HG02973 (cell line): ENCODE measurements around the gene MIEF1.
A peak's percentile ranks its signal among the peaks of the same experiment; 100 is the strongest.
"Not testable (repeated sequence)": the region's sequence is repeated elsewhere in the genome, so short reads cannot be mapped to it uniquely, and the experiment has no call there.

Source experiments
- ATAC-seq: cut with Tn5 transposase; IDR thresholded peaks from one replicate; pipeline ENCODE4 v1.9.1; 2021; ENCODE audit warnings: moderate library complexity; ENCODE audit not compliant: unreplicated experiment

Gene MIEF1

GRCh38 chr22:39511226-39511625 lies 9.1 kb downstream of the MIEF1 start:
- no peak for ATAC-seq

GRCh38 chr22:39512026-39512425 lies 9.9 kb downstream of the MIEF1 start:
- no peak for ATAC-seq

- ATAC-seq: no peak
These were observed 11.7 kb downstream of the MIEF1 start for GRCh38 chr22:39513791-39514190.

DNA sequence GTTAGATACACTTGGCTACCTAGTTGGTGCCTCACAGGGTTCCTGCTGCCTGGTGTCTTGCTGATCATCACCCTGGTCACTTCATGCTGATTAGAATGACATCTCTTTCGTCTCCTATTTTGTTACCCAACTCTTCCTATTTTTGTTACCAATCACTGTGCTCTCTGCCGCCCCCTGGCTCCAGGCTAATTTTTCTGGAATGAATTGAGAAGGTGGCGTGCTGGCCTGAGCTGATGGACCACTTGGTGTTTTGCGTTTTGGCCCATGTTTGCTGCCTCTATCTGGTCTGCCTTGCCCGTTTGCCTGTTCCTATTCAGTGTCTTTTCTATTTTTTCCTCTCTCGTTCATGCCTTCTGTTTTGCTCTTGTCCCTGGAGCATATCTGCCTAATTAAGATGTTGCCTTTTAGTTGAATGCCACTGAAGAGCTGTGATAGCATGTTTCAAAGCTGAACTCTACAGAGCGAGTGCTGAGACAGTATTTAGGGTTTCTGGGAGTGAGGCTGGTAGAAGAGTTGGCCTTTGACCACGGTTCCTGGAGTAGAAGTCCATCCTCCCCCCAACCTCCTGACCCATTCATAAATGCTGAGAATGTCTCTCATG lies 12.4 kb downstream of the MIEF1 start:
- no peak for ATAC-seq

- ATAC-seq: no peak
These were observed 13.4 kb downstream of the MIEF1 start for GRCh38 chr22:39515266-39516050.

DNA sequence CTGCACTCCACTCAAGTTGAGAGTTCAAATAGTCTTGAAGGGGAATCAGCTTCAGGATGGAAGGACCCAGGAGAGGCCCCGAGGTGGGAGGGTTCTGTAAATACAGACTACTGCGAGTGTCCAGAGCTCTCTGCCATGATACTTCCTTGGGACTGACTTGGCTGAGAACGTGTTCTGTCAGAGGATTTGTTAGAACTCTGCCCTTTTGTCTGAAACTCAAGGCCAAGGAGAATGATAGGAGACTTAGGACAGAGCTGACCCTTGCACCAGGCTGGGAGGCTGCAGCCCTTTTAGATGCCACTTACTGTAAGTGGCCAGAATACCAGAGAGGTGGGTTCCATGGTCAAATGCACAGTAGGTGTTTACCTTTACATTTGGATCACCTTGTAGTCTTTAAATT lies 15.4 kb downstream of the MIEF1 start:
- ATAC-seq: no peak

GRCh38 chr22:39518144-39518786 lies 16.2 kb downstream of the MIEF1 start:
- ATAC-seq: no peak

DNA sequence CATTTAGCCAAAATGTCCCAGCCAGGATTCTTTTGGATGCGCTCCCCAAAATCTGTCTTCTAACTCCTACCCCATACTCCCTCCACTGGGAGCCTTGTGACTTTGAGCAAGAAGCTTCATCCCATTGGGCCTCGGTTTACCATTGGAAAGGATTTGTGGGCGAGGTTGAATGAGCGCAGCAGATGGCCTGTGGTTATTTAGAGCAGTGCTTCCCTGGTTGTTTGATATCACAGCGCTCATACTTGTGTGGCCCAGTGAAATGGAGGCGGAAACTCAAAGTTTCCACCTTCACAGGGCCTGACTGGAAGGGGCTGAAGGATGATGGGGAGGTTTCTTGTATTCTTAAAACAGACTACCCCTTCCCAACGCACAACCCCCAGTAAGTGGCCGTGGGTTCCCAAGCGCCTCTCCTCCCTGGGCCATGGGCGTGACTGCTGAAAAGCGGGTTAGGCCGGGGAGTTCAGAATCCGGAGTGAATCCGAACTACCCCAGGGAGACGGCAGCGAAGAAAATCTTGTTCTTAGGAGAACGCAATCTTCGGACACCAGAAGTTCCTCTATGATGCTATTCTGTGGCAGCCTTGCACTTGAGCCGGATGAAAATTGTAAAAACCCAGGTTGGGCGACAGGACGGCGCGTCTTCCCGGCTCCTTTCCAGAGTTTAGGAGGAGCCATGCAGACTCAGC lies 17.0 kb downstream of the MIEF1 start:
- ATAC-seq: no peak

GRCh38 chr22:39519681-39520225 lies 17.7 kb downstream of the MIEF1 start:
- peak; percentile 70 for ATAC-seq

DNA sequence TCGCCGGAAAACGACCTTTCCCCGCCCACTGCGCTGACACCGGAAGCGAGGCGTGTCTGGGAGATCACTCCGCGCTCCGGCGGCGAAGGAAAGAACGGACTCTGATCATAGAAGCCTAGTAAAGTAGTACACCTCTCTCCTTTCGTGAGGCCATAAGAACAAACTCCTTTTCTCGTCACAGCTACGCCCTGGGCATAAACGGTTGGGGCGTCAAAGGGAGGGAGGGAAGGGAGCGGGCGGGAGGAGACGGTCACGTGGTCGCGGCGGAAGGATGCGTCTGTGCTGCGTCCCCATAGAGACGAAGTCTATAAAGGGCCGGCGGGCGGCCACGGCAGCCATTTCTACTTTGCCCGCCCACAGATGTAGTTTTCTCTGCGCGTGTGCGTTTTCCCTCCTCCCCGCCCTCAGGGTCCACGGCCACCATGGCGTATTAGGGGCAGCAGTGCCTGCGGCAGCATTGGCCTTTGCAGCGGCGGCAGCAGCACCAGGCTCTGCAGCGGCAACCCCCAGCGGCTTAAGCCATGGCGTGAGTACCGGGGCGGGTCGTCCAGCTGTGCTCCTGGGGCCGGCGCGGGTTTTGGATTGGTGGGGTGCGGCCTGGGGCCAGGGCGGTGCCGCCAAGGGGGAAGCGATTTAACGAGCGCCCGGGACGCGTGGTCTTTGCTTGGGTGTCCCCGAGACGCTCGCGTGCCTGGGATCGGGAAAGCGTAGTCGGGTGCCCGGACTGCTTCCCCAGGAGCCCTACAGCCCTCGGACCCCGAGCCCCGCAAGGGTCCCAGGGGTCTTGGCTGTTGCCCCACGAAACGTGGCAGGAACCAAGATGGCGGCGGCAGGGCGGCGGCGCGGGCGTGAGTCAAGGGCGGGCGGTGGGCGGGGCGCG lies 18.4 kb downstream of the MIEF1 start, which contains the start of gene ATF4:
ATF4 (plus strand) TSS at position 337 of the 880 bp plus-strand sequence. CDS start 884 bp downstream, outside the sequence.
- peak; percentile 45 for ATAC-seq

DNA sequence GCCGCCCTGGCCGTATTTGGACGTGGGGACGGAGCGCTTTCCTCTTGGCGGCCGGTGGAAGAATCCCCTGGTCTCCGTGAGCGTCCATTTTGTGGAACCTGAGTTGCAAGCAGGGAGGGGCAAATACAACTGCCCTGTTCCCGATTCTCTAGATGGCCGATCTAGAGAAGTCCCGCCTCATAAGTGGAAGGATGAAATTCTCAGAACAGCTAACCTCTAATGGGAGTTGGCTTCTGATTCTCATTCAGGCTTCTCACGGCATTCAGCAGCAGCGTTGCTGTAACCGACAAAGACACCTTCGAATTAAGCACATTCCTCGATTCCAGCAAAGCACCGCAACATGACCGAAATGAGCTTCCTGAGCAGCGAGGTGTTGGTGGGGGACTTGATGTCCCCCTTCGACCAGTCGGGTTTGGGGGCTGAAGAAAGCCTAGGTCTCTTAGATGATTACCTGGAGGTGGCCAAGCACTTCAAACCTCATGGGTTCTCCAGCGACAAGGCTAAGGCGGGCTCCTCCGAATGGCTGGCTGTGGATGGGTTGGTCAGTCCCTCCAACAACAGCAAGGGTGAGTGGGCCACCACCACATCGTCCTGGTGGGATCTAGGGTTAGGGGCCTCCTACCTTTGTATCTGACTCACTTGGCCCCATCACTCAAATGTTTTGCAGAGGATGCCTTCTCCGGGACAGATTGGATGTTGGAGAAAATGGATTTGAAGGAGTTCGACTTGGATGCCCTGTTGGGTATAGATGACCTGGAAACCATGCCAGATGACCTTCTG lies 19.2 kb downstream of the MIEF1 start:
- ATAC-seq: not testable (repeated sequence)

DNA sequence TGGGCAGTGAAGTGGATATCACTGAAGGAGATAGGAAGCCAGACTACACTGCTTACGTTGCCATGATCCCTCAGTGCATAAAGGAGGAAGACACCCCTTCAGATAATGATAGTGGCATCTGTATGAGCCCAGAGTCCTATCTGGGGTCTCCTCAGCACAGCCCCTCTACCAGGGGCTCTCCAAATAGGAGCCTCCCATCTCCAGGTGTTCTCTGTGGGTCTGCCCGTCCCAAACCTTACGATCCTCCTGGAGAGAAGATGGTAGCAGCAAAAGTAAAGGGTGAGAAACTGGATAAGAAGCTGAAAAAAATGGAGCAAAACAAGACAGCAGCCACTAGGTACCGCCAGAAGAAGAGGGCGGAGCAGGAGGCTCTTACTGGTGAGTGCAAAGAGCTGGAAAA lies 20.0 kb downstream of the MIEF1 start:
- ATAC-seq: not testable (repeated sequence)

GRCh38 chr22:39522567-39523300 lies 20.6 kb downstream of the MIEF1 start:
- no peak for ATAC-seq

DNA sequence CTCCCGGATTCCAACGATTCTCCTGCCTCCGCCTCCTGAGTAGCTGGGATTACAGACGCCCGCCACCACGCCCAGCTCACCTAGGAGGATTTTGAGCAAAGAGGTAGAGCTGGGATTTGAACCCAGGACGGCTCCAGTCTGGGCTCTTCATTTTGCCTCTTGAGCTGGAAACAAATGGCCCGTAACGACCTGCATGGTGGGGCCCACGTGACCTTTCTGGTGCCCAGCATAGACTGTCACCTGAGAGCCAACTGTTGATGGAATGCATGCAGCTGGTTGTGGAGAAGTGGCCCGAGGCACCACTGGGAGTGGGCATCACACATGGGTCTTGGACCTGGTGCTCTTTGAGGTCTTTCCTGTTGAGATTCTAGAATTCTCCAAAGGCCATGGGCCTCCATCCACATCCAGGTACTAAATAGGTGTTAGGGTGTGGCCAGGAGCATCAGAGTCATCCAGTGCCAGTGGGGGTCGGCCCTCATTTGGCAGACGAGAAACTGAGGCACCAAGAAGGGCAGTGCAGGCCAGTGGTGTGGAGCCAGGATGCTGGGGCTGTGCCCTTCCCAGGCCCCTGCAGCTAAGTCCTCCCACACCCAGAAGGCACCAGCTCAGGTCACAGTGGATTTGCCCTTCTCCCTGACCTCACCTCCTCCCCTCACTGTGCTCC lies 22.1 kb downstream of the MIEF1 start:
- no peak for ATAC-seq

GRCh38 chr22:39524753-39525657 lies 22.9 kb downstream of the MIEF1 start:
- no peak for ATAC-seq

- ATAC-seq: no peak
These were observed 23.5 kb downstream of the MIEF1 start for GRCh38 chr22:39525658-39525975.

GRCh38 chr22:39526736-39527171 lies 24.7 kb downstream of the MIEF1 start:
- no peak for ATAC-seq
